GM18526 (cell line): ENCODE measurements around the gene PNPLA8.

Experiments used
- POLR2A ChIP-seq: IDR thresholded peaks from 3 replicates; pipeline ENCODE4 v1.6.1; 2011; ENCODE audit not compliant: insufficient read length; ENCODE audit errors: extremely low read depth

PNPLA8 gene

DNA sequence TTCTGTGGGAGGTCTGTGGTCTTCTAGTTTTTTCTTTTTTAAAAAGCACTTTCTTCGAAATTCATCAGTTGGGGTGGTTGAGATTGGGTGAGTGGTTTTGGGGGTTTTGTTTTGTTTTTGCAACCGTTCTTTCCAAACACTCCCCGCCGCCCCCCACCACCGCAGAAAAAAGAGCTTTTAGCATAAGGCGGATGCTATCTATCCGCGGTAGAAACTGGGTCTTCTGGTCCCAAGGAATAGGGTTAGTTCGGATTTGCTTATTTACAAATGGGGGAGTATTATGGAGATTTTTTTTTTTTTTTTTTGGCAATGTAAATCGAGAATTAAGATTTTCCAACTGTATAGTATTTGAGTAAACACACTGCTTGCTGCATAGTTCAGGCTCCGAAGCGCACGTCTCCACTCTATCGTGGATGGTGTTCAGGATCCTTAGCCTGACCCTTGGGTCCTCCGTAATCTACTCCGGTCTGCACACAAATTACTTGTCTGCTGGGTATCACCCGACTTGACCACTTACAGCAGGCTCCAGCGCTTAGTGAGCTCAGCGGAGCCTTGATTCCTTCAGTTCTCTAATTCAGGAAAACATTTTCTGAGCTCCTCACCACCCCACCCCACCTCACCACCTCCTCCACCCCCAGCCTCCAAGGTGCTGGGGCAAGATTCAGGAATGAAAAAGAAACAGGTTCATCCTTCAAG lies 68.9 kb downstream of the PNPLA8 start:
- TF ChIP-seq POLR2A = no peak

DNA sequence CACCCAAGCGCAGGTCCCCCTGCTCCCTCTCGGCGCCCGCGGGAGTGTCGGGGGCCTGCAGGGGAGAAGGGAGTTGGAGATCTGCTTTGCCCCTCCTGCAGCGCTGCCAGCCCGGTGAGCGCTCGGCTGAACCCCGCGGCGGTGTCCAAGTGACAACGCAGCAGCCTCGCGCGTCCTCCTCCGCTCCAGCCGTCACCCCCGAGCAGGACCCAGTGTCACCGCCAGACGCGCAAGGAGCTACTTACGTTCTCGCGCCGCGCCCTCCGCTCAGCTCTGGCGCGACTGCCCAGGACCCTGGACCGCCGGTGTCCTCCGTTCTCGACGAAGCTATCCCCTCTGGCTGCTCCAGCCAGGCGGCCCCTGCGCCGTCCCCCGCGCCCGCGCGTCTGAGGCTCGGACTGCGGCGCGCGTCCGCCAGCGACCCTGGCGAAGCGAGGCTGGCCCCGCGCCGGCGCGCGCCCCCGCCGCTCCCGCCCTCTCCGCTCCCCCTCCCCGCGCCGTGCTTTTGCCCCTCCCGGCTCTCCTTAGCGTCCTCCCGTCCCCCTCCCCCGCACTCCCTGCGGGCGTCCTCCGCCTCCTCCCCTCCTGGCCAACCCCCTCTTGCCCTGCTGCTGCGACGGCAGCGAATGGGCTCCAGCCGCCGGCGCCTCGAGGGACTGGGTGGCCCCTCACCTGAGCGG lies 69.8 kb downstream of the PNPLA8 start, which contains the start of gene NRCAM:
NRCAM (minus strand) TSS at position 439 of the 680 bp plus-strand sequence. CDS start 216,372 bp downstream, outside the sequence.
- TF ChIP-seq POLR2A = no peak

DNA sequence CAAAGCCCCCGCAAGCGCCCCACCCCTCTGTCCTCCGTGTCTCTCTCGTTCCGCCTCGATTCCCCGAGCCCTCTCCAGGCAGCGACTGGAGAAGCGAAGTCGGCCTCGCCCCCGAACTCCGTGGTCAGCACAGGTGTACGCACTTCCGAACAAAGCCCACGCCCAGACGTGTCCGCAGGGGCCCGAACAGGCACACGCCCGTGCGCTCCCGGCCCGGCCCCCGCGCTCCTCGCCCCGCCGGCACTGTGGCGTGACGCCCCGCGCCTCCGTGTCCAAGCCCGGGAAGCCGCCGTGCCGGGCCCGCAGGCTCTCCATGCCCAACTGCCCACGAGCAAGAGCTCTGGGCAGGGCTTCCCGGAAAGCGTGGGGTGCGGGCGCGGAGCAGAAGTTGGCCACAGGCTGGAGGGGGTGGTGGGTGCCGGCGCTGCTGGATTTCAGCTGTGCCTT lies 70.4 kb downstream of the PNPLA8 start:
- no peak for TF ChIP-seq POLR2A

DNA sequence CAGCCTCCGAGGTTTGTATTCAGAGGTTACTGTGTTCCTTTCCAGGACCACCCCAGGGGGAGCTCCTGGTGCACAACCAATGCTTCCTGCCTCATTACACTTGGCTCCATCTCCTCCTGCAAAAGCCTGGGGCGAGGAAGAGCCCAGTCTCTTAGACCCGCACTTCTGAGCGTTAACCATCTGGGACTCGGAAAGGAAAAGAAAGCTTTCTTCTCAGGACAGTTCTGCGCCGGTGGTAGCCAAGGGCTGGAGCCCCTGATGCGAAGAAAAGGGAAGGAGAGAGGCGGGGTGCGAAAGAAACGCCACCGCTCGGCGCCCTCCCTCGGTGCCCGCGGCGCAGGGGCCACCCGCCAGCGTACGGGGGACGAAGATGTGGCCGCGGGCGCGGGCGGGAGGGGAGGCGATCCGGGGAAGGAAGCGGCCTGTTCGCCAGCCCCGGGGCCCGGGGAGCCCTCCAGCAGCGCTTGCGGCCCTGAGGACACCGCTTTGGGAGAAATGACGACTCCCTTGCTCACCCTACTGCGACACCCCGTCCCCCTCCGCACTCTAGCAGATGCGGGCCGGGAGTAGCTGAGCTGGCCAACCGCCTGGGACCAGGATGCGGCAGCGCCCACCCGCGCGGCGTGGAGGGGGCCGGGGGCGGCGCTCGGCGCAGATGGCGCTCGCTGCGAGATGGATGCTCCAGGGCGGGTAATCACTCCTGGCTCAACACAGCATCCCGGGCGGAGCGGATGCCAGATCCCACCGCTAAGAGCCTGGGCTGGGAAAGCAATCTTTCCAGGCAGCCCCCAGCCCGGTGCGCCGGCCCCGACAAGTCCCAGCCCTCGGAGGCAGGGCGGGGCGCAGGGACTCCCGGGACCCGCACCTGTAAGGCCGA lies 71.0 kb downstream of the PNPLA8 start:
- no peak for TF ChIP-seq POLR2A

DNA sequence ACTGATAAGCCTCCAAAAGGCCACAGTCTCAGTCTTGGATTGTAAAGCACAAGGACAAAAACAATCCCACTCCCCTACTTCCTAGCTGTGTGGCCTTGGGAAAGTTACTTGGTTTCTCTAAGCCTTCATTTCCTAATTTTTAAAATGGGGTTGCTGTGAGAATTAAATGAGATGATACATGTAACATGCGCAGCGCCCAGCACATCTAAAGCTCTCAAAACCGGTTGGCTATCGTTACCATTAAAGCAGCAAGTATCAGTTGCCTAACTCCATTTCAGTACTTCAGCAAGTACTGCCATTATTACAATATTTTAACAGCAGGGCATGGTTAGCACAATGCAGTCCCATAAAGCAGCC lies 71.6 kb downstream of the PNPLA8 start:
- TF ChIP-seq POLR2A = no peak

DNA sequence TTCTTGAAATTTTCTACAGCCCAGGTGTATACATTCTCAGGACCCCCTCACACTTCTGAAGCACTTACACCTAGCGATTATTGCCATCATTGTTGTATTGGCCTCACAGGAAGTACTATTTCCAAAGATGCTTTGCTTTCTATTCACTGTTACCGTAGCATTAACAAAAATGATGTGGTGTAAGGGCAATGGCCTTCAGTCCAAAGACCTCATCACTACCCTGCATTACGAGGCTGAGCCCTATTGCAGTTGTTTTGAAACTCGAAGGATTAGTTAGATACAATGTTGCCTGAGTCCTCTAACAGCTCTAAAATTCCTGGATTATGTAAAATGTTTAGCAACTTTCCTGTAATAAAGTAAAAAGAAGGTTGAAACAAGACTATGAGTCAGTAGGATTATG lies 72.6 kb downstream of the PNPLA8 start:
- no peak for TF ChIP-seq POLR2A

DNA sequence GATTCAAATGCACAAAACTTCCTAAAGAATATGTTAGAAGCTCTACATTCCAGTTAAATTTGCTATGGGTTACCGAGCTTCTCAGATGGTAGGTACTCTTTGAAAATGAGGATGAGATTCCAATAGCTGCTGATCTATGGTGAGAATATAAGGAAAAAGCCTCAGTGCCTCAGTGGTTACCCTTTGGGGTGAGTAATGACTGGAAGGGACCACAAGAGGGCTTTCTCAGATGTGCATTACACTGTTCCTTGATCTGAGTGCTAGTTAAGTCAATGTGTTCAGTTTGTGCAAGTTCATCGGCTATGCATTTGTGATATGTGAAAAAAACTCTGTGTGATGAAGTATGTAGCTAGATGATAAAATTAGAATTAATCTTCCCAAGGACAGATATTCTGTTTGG lies 73.2 kb downstream of the PNPLA8 start:
- no peak for TF ChIP-seq POLR2A

DNA sequence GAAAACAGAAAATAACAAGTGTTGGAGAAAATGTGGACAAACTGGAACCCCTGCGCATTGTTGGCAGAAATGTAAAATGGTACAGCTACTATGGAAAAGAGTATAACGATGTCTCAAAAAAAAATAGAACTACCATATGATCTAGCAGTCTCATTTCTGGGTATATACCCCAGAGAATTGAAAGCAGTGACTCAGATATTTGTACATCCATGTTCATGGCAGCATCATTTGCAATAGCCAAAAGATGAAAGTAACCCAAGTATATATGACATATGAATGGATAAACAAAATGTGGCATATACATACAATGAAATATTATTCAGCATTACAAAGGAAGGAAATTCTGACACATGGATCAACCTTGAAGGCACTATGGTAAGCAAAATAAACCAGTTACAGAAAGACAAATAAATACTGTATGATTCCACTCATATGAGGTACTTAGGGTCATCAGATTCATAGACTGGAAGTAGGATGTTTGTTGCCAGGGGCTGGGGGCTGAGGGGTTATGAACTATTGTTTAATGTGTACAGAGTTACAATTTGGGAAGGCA lies 74.6 kb downstream of the PNPLA8 start:
- no peak for TF ChIP-seq POLR2A

DNA sequence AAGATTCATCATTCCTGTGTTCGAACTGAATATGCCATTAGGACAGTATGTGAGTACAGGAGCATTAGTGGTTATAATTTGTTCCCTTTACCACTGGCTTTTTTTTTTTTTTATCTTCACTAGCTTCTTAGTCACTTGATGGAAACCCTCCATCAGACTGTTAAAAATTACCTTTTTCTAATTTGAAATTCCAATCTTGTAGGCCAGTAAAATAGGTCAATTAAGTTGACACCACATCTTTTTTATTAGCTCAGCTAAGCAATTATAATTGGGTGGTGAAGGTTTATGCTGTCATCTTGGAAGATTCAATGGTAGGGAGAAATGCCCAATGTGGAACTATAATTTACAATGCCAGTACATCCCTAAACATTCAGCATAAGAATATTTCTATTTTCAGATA lies 75.8 kb downstream of the PNPLA8 start:
- no peak for TF ChIP-seq POLR2A

DNA sequence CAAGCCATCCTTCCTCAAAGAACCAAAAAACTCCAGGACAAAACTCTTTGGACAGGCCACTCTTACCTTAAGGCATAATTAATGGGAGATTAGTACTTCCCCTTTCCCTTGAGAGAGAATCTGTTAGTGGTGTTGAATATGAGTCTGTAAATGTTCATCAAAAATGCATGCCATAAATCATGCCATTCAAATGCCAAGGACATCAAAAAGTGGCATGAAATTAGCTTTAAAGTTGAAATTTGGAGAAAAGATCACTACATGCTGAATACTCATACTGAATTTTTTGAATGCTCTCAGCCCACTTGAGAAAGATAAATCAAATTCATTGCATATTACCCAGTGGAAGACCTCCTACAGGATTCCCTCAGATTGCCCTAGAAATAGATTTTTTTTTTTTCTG lies 76.4 kb downstream of the PNPLA8 start:
- TF ChIP-seq POLR2A = no peak

DNA sequence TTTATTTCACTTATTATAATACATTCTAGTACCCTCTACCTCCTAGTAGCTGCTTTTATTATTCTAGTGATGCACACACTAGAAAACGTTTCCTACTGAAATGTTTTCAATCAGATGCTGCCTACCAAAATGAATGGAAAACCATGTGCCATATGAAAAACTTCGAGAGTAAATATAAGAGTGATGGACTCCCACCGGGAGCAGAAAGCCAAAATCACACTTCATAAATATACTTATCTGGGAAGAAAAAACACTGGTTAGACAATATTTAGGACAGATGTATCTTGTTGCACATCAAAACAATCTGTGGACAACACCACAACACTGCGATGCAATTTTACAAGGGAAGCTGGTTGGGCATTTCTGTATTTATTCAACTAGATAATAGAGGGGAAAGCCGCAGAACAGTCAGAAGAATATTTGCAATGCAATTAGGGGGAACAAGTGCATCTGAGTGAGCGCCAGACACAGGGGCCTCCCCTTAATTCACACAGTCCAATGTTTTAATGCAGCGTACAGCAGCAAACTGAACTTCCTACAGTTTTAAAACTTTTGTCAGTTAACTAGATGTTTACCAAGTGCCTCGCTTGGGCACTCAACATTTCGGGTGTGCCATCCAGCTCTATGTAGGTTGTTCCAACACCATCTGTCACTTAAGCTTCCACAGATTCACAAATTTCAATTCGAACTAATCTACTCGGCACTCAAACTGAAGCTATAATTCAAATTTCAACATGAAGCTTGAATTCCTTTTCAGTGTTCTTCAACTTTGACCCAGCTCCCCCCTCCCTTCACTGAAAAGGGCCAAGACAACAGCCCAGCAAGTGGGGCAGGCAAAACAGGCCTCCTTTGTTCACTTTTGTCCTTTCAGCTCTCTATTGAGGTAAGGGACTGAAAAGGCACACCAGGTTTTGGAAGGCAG lies 77.1 kb downstream of the PNPLA8 start:
- no peak for TF ChIP-seq POLR2A

DNA sequence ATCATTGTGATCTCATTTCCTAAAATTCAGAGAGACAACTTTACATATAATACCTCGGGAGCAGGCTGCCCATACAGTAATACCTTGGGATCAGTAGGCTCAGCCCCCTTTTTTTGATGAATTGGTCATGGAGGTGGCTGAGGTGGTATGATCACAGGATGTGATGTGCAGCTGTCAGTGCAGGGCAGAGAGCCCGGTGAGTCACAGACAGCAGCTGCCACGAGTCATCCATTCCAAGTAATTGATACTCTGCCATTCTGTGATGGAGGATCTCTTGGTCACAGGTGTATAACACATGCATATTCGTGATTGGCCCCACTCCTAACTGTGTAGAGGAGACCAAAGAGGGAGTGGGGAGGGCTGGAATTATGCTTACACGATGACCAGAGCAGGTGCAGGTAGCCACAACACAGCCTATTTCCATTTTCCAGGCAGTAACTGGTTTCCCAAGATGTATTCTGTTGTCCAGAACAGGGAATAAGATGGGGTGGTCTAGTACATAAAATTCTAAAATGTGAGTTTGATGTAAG lies 83.8 kb downstream of the PNPLA8 start:
- TF ChIP-seq POLR2A = no peak

DNA sequence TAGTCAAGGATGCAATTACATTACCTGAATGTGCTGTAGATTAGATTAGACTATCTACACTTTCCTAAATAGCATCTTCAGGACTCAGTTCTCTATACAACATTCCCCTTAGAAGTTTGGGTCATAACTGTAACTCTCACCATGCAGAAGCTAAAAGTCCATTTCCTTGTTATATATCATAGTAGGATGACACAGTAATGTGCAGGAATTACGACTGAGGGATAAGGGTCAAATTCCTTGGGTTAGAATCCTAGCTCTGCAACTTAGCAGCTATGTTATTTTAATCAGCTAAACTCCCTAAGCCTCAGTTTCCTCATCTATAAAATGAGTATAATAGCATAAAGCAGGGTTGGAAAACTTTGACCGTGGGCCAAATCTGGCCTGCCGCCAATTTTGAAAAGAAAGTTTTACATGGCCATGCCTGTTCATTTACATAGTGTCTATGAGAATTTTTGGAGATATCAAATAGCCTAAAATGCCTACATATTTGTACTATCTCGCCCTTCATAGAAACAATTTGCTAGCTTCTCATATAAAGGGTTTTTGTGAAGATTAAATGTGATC lies 84.5 kb downstream of the PNPLA8 start:
- no peak for TF ChIP-seq POLR2A

DNA sequence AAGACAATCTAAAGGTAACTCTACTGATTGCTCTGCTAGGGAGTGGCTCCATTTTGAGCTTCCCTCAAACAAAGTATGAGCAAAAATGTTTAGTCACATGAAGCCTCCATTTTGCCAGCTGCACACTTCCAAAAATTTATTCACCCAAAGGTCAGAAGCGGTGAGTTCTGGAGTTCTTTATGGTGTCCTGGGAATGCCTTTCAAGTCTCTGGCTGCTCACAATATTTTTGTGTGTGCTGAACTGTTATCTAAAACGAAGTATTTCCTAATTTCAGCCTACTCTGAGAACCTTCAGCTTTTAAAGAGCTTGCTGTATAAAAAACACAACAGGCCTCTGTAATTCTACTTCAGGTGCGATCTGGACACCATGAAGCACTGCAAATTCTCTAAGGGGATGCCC lies 85.3 kb downstream of the PNPLA8 start:
- TF ChIP-seq POLR2A = no peak

DNA sequence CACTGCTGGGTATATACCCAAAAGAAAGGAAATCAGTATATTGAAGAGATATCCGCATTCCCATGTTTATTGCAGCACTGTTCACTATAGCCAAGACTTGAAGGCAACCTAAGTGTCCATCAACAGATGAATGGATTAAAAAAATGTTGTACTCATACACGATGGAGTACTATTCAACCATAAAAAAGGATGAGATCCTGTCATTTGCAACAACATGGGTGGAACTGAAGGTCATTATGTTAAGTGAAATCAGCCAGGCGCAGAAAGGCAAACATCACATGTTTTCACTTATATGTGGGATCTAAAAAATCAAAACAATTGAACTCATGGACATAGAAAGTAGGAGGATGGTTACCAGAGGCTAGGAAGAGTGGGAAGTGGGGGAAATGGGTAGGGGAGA lies 89.0 kb downstream of the PNPLA8 start:
- TF ChIP-seq POLR2A = no peak
